Measurements from ENCODE around the gene OPCML.

Gene OPCML

DNA sequence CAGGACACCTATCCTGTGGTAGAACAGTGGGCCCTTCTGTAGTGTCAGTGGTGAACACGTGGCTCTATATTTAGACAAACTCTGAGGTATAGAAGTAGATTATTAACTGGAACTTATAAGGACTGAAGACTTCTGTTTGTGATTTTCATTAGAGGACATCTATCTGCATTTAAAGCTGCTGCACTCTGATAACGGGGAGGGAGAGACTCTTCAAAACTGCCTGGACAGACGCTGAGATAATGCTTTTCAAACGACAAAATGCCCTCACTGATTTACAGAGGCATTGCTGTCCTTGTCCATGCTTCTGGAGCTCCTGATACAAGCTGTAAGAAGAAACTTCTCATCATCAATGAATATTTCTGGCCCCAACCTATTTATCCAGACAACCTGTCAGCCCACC lies 425.2 kb downstream of the OPCML start:
- H3K27me3 ChIP-seq (ENCODE audit: insufficient read depth, poor library complexity, severe bottlenecking): no peaks in the 10 kb centered on the region
- no peaks in the 10 kb centered on the region for H3K36me3 ChIP-seq (ENCODE audit: low read depth)
- H3K4me1 ChIP-seq (ENCODE audit: insufficient read depth, poor library complexity, severe bottlenecking): no peaks in the 10 kb centered on the region
- no peak overlapping the region for H3K27ac ChIP-seq (ENCODE audit: poor library complexity, severe bottlenecking)
- DNase-seq (ENCODE audit: low spot score) (no peak), ATAC-seq (ENCODE audit: low read depth) (no peak)
- TF ChIP-seq, protein P1, sequence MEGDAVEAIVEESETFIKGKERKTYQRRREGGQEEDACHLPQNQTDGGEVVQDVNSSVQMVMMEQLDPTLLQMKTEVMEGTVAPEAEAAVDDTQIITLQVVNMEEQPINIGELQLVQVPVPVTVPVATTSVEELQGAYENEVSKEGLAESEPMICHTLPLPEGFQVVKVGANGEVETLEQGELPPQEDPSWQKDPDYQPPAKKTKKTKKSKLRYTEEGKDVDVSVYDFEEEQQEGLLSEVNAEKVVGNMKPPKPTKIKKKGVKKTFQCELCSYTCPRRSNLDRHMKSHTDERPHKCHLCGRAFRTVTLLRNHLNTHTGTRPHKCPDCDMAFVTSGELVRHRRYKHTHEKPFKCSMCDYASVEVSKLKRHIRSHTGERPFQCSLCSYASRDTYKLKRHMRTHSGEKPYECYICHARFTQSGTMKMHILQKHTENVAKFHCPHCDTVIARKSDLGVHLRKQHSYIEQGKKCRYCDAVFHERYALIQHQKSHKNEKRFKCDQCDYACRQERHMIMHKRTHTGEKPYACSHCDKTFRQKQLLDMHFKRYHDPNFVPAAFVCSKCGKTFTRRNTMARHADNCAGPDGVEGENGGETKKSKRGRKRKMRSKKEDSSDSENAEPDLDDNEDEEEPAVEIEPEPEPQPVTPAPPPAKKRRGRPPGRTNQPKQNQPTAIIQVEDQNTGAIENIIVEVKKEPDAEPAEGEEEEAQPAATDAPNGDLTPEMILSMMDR (IDR thresholded peaks at IDR 0.05; ENCODE audit: poor library complexity, severe bottlenecking): no peak
- H3K4me3 ChIP-seq (ENCODE audit: severe bottlenecking): no peak overlapping the region
- H3K9me3 ChIP-seq (ENCODE audit: severe bottlenecking): no peaks in the 10 kb centered on the region

DNA sequence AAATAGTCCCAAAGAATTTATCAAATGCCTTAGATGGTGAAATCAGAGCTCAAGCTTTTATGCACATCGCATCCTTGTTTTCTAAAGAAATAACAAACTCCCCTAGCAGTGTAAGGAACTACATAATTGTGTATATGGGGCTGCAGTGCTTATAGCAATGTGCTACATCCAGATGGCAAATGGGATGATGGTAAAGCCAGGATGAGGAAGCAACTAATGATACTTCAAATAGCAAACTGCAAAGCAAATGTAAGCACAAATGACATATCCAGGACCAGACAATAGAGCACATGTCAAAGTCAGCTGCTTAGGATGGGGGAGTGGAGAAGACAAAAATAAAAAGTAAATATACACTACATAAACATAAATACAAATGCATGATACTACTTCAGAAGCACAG lies 425.9 kb downstream of the OPCML start:
- TF ChIP-seq, protein P1 (IDR thresholded peaks at IDR 0.05; ENCODE audit: poor library complexity, severe bottlenecking): no peak

DNA sequence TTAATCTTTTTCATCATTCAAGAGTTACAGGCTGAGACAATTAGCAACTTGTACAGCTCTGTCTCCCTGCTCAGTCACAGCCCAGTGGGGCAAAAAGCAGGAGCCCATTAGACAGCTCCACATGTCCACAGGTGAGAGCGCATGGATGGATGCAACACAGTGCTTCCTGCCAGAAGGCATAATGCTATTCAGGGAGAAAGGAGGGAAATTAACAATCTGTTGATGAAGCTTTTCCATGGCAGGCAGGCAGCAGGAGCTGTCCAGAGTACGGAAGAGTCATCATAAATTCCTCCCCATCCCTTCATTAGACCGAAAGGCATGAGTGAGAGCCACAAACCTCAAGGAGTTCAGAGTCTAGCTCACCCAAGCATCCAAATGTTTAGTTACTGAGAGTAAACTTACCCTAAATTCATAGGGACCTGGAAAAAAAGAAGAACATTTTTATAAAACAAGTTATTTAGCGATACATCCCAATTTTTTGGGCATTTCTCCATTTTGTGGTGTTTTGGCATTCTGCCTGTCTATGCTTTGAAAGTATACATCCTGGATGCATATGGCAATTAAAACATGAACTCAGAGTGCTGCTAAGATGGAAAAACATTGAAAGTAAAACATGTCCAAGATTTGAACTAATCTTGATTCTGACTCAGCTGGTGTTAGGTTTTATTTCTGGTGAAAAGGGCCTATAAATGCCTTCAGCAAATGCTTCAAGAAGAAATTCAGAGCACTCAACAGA lies 428.1 kb downstream of the OPCML start:
- Histone ChIP-seq H3K27me3 (ENCODE audit: insufficient read depth, poor library complexity, severe bottlenecking) (no peaks in the 10 kb centered on the region), H3K36me3 (ENCODE audit: low read depth) (no peaks in the 10 kb centered on the region), H3K27ac (ENCODE audit: poor library complexity, severe bottlenecking) (no peak overlapping the region), H3K4me1 (ENCODE audit: insufficient read depth, poor library complexity, severe bottlenecking) (no peaks in the 10 kb centered on the region), H3K4me3 (ENCODE audit: severe bottlenecking) (no peak overlapping the region), H3K9me3 (ENCODE audit: severe bottlenecking) (no peaks in the 10 kb centered on the region)
- TF ChIP-seq, protein P1 (IDR thresholded peaks at IDR 0.05; ENCODE audit: poor library complexity, severe bottlenecking): no peak
- ATAC-seq (ENCODE audit: low read depth) (no peak), DNase-seq (ENCODE audit: low spot score) (no peak)

More for the DNA sequence above, 425.9 kb downstream of the OPCML start:
- Histone ChIP-seq H3K36me3 (ENCODE audit: low read depth) (no peaks in the 10 kb centered on the region), H3K9me3 (ENCODE audit: severe bottlenecking) (no peaks in the 10 kb centered on the region), H3K27ac (ENCODE audit: poor library complexity, severe bottlenecking) (no peak overlapping the region), H3K4me3 (ENCODE audit: severe bottlenecking) (no peak overlapping the region), H3K4me1 (ENCODE audit: insufficient read depth, poor library complexity, severe bottlenecking) (no peaks in the 10 kb centered on the region), H3K27me3 (ENCODE audit: insufficient read depth, poor library complexity, severe bottlenecking) (no peaks in the 10 kb centered on the region)
- ATAC-seq (ENCODE audit: low read depth) (no peak), DNase-seq (ENCODE audit: low spot score) (no peak)

DNA sequence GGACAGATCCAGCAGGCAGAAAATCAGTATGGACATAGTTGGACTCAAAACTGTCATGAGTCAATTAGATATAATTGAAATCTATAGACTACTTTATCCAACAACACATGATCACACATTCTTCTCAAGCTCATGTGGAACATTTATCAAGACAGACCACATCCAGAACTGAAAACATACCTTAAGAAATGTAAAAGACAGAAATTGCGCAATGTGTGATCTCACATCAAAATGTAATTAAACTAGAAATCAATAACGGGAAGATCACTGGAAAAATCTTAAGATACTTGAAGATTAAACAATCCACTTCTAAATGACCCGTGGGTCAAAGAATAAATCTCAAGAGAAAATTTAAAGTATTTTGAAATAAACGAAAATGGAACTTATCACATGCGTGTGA lies 435.3 kb downstream of the OPCML start:
- DNase-seq (ENCODE audit: low spot score): no peak
- Histone ChIP-seq H3K9me3 (ENCODE audit: severe bottlenecking) (no peaks in the 10 kb centered on the region), H3K4me3 (ENCODE audit: severe bottlenecking) (no peak overlapping the region), H3K4me1 (ENCODE audit: insufficient read depth, poor library complexity, severe bottlenecking) (no peaks in the 10 kb centered on the region), H3K27ac (ENCODE audit: poor library complexity, severe bottlenecking) (no peak overlapping the region), H3K36me3 (ENCODE audit: low read depth) (no peaks in the 10 kb centered on the region), H3K27me3 (ENCODE audit: insufficient read depth, poor library complexity, severe bottlenecking) (no peaks in the 10 kb centered on the region)
- TF ChIP-seq, protein P1 (IDR thresholded peaks at IDR 0.05; ENCODE audit: poor library complexity, severe bottlenecking): no peak
- no peak for ATAC-seq (ENCODE audit: low read depth)

DNA sequence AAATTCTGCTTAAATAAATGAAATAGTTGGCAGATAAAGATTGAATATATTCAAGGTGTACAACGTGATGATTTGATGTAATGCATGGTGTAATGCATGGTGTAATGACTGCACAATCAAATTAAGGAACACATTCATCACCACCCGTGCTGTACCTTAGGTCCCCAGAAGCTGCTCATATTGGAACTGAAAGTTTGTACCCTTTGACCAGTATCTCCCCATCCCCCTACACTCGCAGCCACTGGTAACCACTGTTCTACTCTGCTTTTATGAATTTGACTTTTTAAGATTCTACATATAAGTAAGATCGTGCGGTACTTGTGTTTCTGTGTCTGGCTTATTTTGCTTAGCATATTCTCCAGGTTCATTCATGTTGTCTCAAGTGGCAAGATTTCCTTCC lies 445.8 kb downstream of the OPCML start:
- no peaks in the 10 kb centered on the region for H3K9me3 ChIP-seq (ENCODE audit: severe bottlenecking)
- no peak overlapping the region for H3K27ac ChIP-seq (ENCODE audit: poor library complexity, severe bottlenecking)
- peaks cover 38% of the 10 kb centered on the region for H3K27me3 ChIP-seq (ENCODE audit: insufficient read depth, poor library complexity, severe bottlenecking)
- no peak overlapping the region for H3K4me3 ChIP-seq (ENCODE audit: severe bottlenecking)
- ATAC-seq (ENCODE audit: low read depth) (no peak), DNase-seq (ENCODE audit: low spot score) (no peak)
- TF ChIP-seq, protein P1 (IDR thresholded peaks at IDR 0.05; ENCODE audit: poor library complexity, severe bottlenecking): no peak
- H3K4me1 ChIP-seq (ENCODE audit: insufficient read depth, poor library complexity, severe bottlenecking): no peaks in the 10 kb centered on the region
- no peaks in the 10 kb centered on the region for H3K36me3 ChIP-seq (ENCODE audit: low read depth)
